H7 (cell line): ENCODE data around the gene FSTL3. TPM values are rescaled to one million over a fixed set of nuclear protein-coding genes. Genes with fewer than 3 reads are reported as not detected.
A peak's percentile ranks its signal among the peaks of the same experiment; 100 is the strongest.
"Not testable (repeated sequence)": the region's sequence is repeated elsewhere in the genome, so short reads cannot be mapped to it uniquely, and the experiment has no call there.

Experiments
- DNase-seq: peaks from one replicate; pipeline ENCODE4 v3.0.0; 2012
- H3K27me3 ChIP-seq: 2 replicates; pipeline ENCODE4 v1.6.0; 2011; ENCODE audit warnings: mild to moderate bottlenecking, low read length; ENCODE audit not compliant: control insufficient read depth, insufficient read depth
- H3K36me3 ChIP-seq: replicated peaks from 2 replicates; pipeline ENCODE4 v1.5.1; 2011; ENCODE audit warnings: low read length; ENCODE audit not compliant: control insufficient read depth, insufficient read depth
- H3K4me3 ChIP-seq: 2 replicates; pipeline ENCODE4 v1.5.1; 2011; ENCODE audit warnings: low read depth, mild to moderate bottlenecking, control low read depth, low read length, moderate library complexity; ENCODE audit not compliant: insufficient read depth
- total RNA-seq: library from RNA; depleted of rRNA; stranded (reverse); fragments of >200 nt; shearing (Covaris generic); gene quantifications from 2 replicates; pipeline ENCODE4 v1.2.3, GENCODE V29; 2014

The FSTL3 gene
- total RNA-seq, 1 experiment from 2014 or later = 9.7 TPM

GRCh38 chr19:662962-663681 is 13.1 kb upstream of the FSTL3 start, which contains the start of gene RNF126:
RNF126 (minus strand) TSS chr19:663214; CDS start chr19:663121, 93 bp downstream.
- H3K4me3 ChIP-seq = peak within 1 kb of the TSS; percentile 97
- no peaks in the 10 kb centered on the region for H3K27me3 ChIP-seq
- no peaks in the 10 kb centered on the region for H3K36me3 ChIP-seq
- peak; percentile 100 for DNase-seq

GRCh38 chr19:663682-664117 is 12.5 kb upstream of the FSTL3 start:
- peak overlapping the region; percentile 49 for H3K4me3 ChIP-seq
- H3K36me3 ChIP-seq = no peaks in the 10 kb centered on the region
- DNase-seq = peak; percentile 84
- no peaks in the 10 kb centered on the region for H3K27me3 ChIP-seq

GRCh38 chr19:664913-665443 is 11.2 kb upstream of the FSTL3 start:
- peak; percentile 99 for DNase-seq
- no peaks in the 10 kb centered on the region for H3K36me3 ChIP-seq
- no peak overlapping the region for H3K4me3 ChIP-seq
- no peaks in the 10 kb centered on the region for H3K27me3 ChIP-seq

- not testable (repeated sequence) for DNase-seq, H3K4me3 ChIP-seq, H3K36me3 ChIP-seq, H3K27me3 ChIP-seq
Observed at GRCh38 chr19:666985-667573, 9.1 kb upstream of the FSTL3 start.

GRCh38 chr19:668675-669434 is 7.3 kb upstream of the FSTL3 start:
- H3K36me3 ChIP-seq, DNase-seq, H3K4me3 ChIP-seq, H3K27me3 ChIP-seq: not testable (repeated sequence)

GRCh38 chr19:670609-671075 is 5.5 kb upstream of the FSTL3 start:
- Histone ChIP-seq H3K36me3 (no peaks in the 10 kb centered on the region), H3K4me3 (no peak overlapping the region), H3K27me3 (peaks cover 3% of the 10 kb centered on the region)
- peak; percentile 91 for DNase-seq

- Histone ChIP-seq H3K4me3 (no peak overlapping the region), H3K36me3 (no peaks in the 10 kb centered on the region), H3K27me3 (peaks cover 16% of the 10 kb centered on the region)
- peak; percentile 54 for DNase-seq
Observed at GRCh38 chr19:674282-675151, 1.7 kb upstream of the FSTL3 start.

GRCh38 chr19:676007-676338 is 219 bp upstream of the FSTL3 start:
- DNase-seq = no peak
- no peaks in the 10 kb centered on the region for H3K36me3 ChIP-seq
- H3K4me3 ChIP-seq = no peak overlapping the region
- peaks cover 16% of the 10 kb centered on the region for H3K27me3 ChIP-seq

GRCh38 chr19:677201-677600 is 1.0 kb downstream of the FSTL3 start:
- Histone ChIP-seq H3K36me3 (no peaks in the 10 kb centered on the region), H3K4me3 (no peak overlapping the region), H3K27me3 (peaks cover 16% of the 10 kb centered on the region)
- DNase-seq = peak; percentile 70

GRCh38 chr19:677601-678436 is 1.6 kb downstream of the FSTL3 start:
- peaks cover 16% of the 10 kb centered on the region for H3K27me3 ChIP-seq
- peak; percentile 66 for DNase-seq
- H3K36me3 ChIP-seq = no peaks in the 10 kb centered on the region
- H3K4me3 ChIP-seq = no peak overlapping the region

GRCh38 chr19:678791-679388 is 2.7 kb downstream of the FSTL3 start:
- Histone ChIP-seq H3K36me3 (no peaks in the 10 kb centered on the region), H3K4me3 (no peak overlapping the region), H3K27me3 (peaks cover 16% of the 10 kb centered on the region)
- DNase-seq = peak; percentile 70

GRCh38 chr19:679418-680286 is 3.5 kb downstream of the FSTL3 start:
- peak; percentile 91 for DNase-seq
- Histone ChIP-seq H3K4me3 (peak overlapping the region; percentile 67), H3K27me3 (peaks cover 16% of the 10 kb centered on the region)

More at GRCh38 chr19:679418-680286, 3.5 kb downstream of the FSTL3 start:
- H3K36me3 ChIP-seq = no peaks in the 10 kb centered on the region
